DND-41 (cell line): Measurements from ENCODE around the gene CYP46A1.

Experiments used
- ATAC-seq: fragments of 200-7000 bp; cut with Tn5 transposase; 3 replicates; pipeline ENCODE4 v1.9.1; 2021; ENCODE audit warnings: low read depth; ENCODE audit not compliant: insufficient read depth
- DNase-seq: peaks from one replicate; pipeline ENCODE4 v3.0.0-alpha.2; 2020
- H2AFZ ChIP-seq: 2 replicates; pipeline ENCODE4 v1.6.0; 2012; ENCODE audit warnings: low read depth, low read length
- H3K27ac ChIP-seq: 2 replicates; pipeline ENCODE4 v1.5.1; 2012; ENCODE audit warnings: low read length, inconsistent platforms
- H3K27me3 ChIP-seq: fragments of 200-600 bp; sonication (generic); 2 replicates; pipeline ENCODE4 v1.6.0; 2012; ENCODE audit warnings: low read length, mild to moderate bottlenecking, inconsistent platforms; ENCODE audit not compliant: insufficient read depth, poor library complexity
- H3K36me3 ChIP-seq: 2 replicates; pipeline ENCODE4 v1.5.1; 2012; ENCODE audit warnings: low read length, inconsistent platforms; ENCODE audit not compliant: insufficient read depth
- H3K4me1 ChIP-seq: 2 replicates; pipeline ENCODE4 v1.5.1; 2012; ENCODE audit warnings: mild to moderate bottlenecking, low read length; ENCODE audit not compliant: insufficient read depth
- H3K4me2 ChIP-seq: 2 replicates; pipeline ENCODE4 v1.6.0; 2012; ENCODE audit warnings: mild to moderate bottlenecking, moderate library complexity, low read length, inconsistent platforms; ENCODE audit not compliant: insufficient read depth
- H3K4me3 ChIP-seq, 2 experiments: fragments of 200-600 bp in 1 of 2; shearing (Covaris generic) in 1 of 2; 2 replicates each; pipeline ENCODE4 v1.5.1; 2012 to 2016; ENCODE audit warnings: inconsistent platforms in 2 of 2, low read length in 2 of 2, mild to moderate bottlenecking in 2 of 2, low read depth in 1 of 2, moderate library complexity in 1 of 2
- H3K79me2 ChIP-seq: 2 replicates; pipeline ENCODE4 v1.6.0; 2012; ENCODE audit warnings: low read length, inconsistent platforms; ENCODE audit not compliant: insufficient read depth
- H3K9ac ChIP-seq: 2 replicates; pipeline ENCODE4 v1.6.0; 2012; ENCODE audit warnings: low read depth, mild to moderate bottlenecking, inconsistent platforms, low read length, moderate library complexity
- H3K9me3 ChIP-seq: 2 replicates; pipeline ENCODE4 v1.5.1; 2012; ENCODE audit warnings: low read length, moderate library complexity, mild to moderate bottlenecking, inconsistent platforms; ENCODE audit not compliant: insufficient read depth, severe bottlenecking
- H4K20me1 ChIP-seq: 2 replicates; pipeline ENCODE4 v1.6.0; 2012; ENCODE audit warnings: low read length; ENCODE audit not compliant: insufficient read depth
- EZH2 ChIP-seq: IDR thresholded peaks from 3 replicates; pipeline ENCODE4 v1.6.1; 2012; ENCODE audit warnings: borderline replicate concordance, low read depth, mild to moderate bottlenecking, moderate library complexity, low read length, inconsistent platforms; ENCODE audit not compliant: severe bottlenecking
- TF ChIP-seq, protein P1 (sequence below): IDR thresholded peaks from 2 replicates; pipeline ENCODE4 v1.5.1; 2012; ENCODE audit warnings: borderline replicate concordance, low read length, moderate library complexity, mild to moderate bottlenecking; ENCODE audit not compliant: poor library complexity, severe bottlenecking; ENCODE audit errors: extremely low read depth

The CYP46A1 gene

DNA sequence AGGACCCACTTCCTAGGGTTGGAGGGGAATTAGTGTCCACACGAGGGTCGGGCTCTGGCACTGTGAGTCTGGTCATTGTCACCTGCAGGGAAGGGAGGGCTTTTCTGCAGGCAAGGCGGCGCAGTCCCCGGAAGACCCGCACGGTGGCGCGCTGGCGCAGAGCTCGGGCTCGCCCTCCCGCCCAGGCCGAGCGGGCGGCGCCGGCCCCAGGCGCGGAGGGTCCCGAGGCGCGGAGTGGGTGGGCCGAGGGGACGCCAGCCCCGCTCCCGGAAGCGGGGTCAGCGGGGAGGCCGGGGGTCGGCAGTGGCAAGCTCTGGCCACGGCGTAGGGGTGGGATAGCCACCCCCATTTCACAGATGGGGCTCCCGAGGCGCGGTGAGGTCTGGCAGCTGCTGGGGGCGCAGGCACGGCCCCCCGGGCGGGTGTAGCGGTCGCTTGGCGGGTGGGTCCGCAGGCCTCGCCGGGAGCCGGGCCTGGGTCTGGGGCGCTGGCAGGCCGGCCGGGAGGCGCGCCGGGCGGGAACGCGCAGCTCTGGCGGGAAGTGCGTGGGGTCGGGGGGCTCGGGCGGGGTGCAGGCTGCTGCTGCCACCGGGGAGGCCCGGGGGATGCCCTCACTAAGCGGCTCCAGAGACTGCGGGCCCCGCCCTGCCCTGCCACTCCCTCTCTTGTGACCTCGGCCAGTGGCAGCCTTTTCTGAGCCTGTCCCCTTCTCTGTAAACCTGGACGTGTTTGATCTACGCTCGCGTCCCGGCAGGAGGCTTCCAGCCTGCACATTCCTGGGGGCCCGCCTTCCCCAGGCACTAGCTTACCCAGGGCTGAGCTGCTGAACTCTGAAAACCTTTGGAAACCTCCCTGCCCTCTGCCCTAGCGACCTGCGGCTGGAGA is 46.1 kb downstream of the CYP46A1 start:
- Histone ChIP-seq H4K20me1 (peaks cover 2% of the 10 kb centered on the region), H3K27me3 (peaks cover under 1% of the 10 kb centered on the region), H3K9ac (no peak overlapping the region), H3K4me2 (no peak overlapping the region), H3K36me3 (no peaks in the 10 kb centered on the region), H3K27ac (no peak overlapping the region), H2AFZ (no peak overlapping the region), H3K9me3 (no peaks in the 10 kb centered on the region), H3K79me2 (no peaks in the 10 kb centered on the region), H3K4me1 (no peaks in the 10 kb centered on the region), H3K4me3 (no peak overlapping the region)
- ATAC-seq = no peak
- TF ChIP-seq, protein P1, sequence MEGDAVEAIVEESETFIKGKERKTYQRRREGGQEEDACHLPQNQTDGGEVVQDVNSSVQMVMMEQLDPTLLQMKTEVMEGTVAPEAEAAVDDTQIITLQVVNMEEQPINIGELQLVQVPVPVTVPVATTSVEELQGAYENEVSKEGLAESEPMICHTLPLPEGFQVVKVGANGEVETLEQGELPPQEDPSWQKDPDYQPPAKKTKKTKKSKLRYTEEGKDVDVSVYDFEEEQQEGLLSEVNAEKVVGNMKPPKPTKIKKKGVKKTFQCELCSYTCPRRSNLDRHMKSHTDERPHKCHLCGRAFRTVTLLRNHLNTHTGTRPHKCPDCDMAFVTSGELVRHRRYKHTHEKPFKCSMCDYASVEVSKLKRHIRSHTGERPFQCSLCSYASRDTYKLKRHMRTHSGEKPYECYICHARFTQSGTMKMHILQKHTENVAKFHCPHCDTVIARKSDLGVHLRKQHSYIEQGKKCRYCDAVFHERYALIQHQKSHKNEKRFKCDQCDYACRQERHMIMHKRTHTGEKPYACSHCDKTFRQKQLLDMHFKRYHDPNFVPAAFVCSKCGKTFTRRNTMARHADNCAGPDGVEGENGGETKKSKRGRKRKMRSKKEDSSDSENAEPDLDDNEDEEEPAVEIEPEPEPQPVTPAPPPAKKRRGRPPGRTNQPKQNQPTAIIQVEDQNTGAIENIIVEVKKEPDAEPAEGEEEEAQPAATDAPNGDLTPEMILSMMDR = peak; percentile 42
- TF ChIP-seq EZH2 = no peak
- no peak for DNase-seq

GRCh38 chr14:99730876-99731546 is 46.9 kb downstream of the CYP46A1 start:
- TF ChIP-seq, protein P1 = no peak
- TF ChIP-seq EZH2 = no peak
- H3K4me3 ChIP-seq = no peak overlapping the region
- ATAC-seq (no peak; the same call in 2 of the 3 replicates), DNase-seq (no peak)
- H3K4me2 ChIP-seq = no peak overlapping the region
- H3K9ac ChIP-seq = no peak overlapping the region
- no peaks in the 10 kb centered on the region for H3K79me2 ChIP-seq
- no peaks in the 10 kb centered on the region for H3K9me3 ChIP-seq
- no peak overlapping the region for H3K27ac ChIP-seq
- peaks cover 5% of the 10 kb centered on the region for H4K20me1 ChIP-seq
- H2AFZ ChIP-seq = no peak overlapping the region
- H3K36me3 ChIP-seq = no peaks in the 10 kb centered on the region
- H3K4me1 ChIP-seq = no peaks in the 10 kb centered on the region
- peaks cover 8% of the 10 kb centered on the region for H3K27me3 ChIP-seq

GRCh38 chr14:99731547-99732435 is 47.7 kb downstream of the CYP46A1 start:
- no peaks in the 10 kb centered on the region for H3K4me1 ChIP-seq
- no peaks in the 10 kb centered on the region for H3K36me3 ChIP-seq
- no peak overlapping the region for H3K4me3 ChIP-seq
- peaks cover 8% of the 10 kb centered on the region for H3K27me3 ChIP-seq
- DNase-seq (no peak), ATAC-seq (no peak)
- no peaks in the 10 kb centered on the region for H3K9me3 ChIP-seq
- no peak overlapping the region for H3K9ac ChIP-seq
- no peaks in the 10 kb centered on the region for H3K79me2 ChIP-seq
- H2AFZ ChIP-seq = no peak overlapping the region
- peaks cover 5% of the 10 kb centered on the region for H4K20me1 ChIP-seq
- TF ChIP-seq, protein P1 = no peak
- TF ChIP-seq EZH2 = no peak
- no peak overlapping the region for H3K4me2 ChIP-seq
- H3K27ac ChIP-seq = no peak overlapping the region
